Measurements from ENCODE around the gene GLIS2.

GLIS2 gene

GRCh38 chr16:4354512-4355409 lies 38.9 kb downstream of the GLIS2 start:
- H3K9ac ChIP-seq (ENCODE audit: insufficient read length): no peak overlapping the region
- no peaks in the 10 kb centered on the region for H3K36me3 ChIP-seq (ENCODE audit: insufficient read depth, low read length)
- H3K27ac ChIP-seq: no peak overlapping the region
- no peaks in the 10 kb centered on the region for H3K9me3 ChIP-seq (ENCODE audit: low read depth, low read length)
- H3K4me3 ChIP-seq: no peak overlapping the region
- TF ChIP-seq EZH2 (IDR thresholded peaks at IDR 0.05) (no peak), POLR2AphosphoS5 (IDR thresholded peaks at IDR 0.05; ENCODE audit: borderline replicate concordance, low read depth, low read length) (no peak), FOXP2 (optimal IDR thresholded peaks at IDR 0.05; ENCODE audit: control extremely low read depth, extremely low read length, insufficient read depth) (no peak)
- DNase-seq (ENCODE audit: low read depth, low spot score): no peak

- no peak for DNase-seq (ENCODE audit: low read depth, low spot score)
- Histone ChIP-seq H3K27ac (no peak overlapping the region), H3K9ac (ENCODE audit: insufficient read length) (no peak overlapping the region), H3K4me3 (no peak overlapping the region), H3K36me3 (ENCODE audit: insufficient read depth, low read length) (no peaks in the 10 kb centered on the region), H3K9me3 (ENCODE audit: low read depth, low read length) (no peaks in the 10 kb centered on the region)
- TF ChIP-seq FOXP2 (optimal IDR thresholded peaks at IDR 0.05; ENCODE audit: control extremely low read depth, extremely low read length, insufficient read depth) (no peak), EZH2 (IDR thresholded peaks at IDR 0.05) (no peak), POLR2AphosphoS5 (IDR thresholded peaks at IDR 0.05; ENCODE audit: borderline replicate concordance, low read depth, low read length) (no peak)
Observed at GRCh38 chr16:4356820-4357219, 41.0 kb downstream of the GLIS2 start.

GRCh38 chr16:4358236-4358635 lies 42.4 kb downstream of the GLIS2 start:
- no peak overlapping the region for H3K4me3 ChIP-seq
- no peaks in the 10 kb centered on the region for H3K36me3 ChIP-seq (ENCODE audit: insufficient read depth, low read length)
- H3K9me3 ChIP-seq (ENCODE audit: low read depth, low read length): no peaks in the 10 kb centered on the region
- no peak overlapping the region for H3K27ac ChIP-seq
- no peak for TF ChIP-seq FOXP2 (optimal IDR thresholded peaks at IDR 0.05; ENCODE audit: control extremely low read depth, extremely low read length, insufficient read depth)
- TF ChIP-seq POLR2AphosphoS5 (IDR thresholded peaks at IDR 0.05; ENCODE audit: borderline replicate concordance, low read depth, low read length): no peak
- no peak for TF ChIP-seq EZH2 (IDR thresholded peaks at IDR 0.05)
- no peak for DNase-seq (ENCODE audit: low read depth, low spot score)
- H3K9ac ChIP-seq (ENCODE audit: insufficient read length): no peak overlapping the region

- no peak for DNase-seq (ENCODE audit: low read depth, low spot score)
- H3K9ac ChIP-seq (ENCODE audit: insufficient read length): no peak overlapping the region
Observed at GRCh38 chr16:4358831-4359561, 43.1 kb downstream of the GLIS2 start.

GRCh38 chr16:4359914-4360313 lies 44.0 kb downstream of the GLIS2 start:
- DNase-seq (ENCODE audit: low read depth, low spot score): no peak
- no peaks in the 10 kb centered on the region for H3K9me3 ChIP-seq (ENCODE audit: low read depth, low read length)
- no peak overlapping the region for H3K4me3 ChIP-seq
- no peaks in the 10 kb centered on the region for H3K36me3 ChIP-seq (ENCODE audit: insufficient read depth, low read length)
- no peak overlapping the region for H3K27ac ChIP-seq
- TF ChIP-seq POLR2AphosphoS5 (IDR thresholded peaks at IDR 0.05; ENCODE audit: borderline replicate concordance, low read depth, low read length) (no peak), EZH2 (IDR thresholded peaks at IDR 0.05) (no peak), FOXP2 (optimal IDR thresholded peaks at IDR 0.05; ENCODE audit: control extremely low read depth, extremely low read length, insufficient read depth) (no peak)
- H3K9ac ChIP-seq (ENCODE audit: insufficient read length): no peak overlapping the region

More at GRCh38 chr16:4358831-4359561, 43.1 kb downstream of the GLIS2 start:
- TF ChIP-seq EZH2 (IDR thresholded peaks at IDR 0.05) (no peak), FOXP2 (optimal IDR thresholded peaks at IDR 0.05; ENCODE audit: control extremely low read depth, extremely low read length, insufficient read depth) (no peak), POLR2AphosphoS5 (IDR thresholded peaks at IDR 0.05; ENCODE audit: borderline replicate concordance, low read depth, low read length) (no peak)
- Histone ChIP-seq H3K9me3 (ENCODE audit: low read depth, low read length) (no peaks in the 10 kb centered on the region), H3K36me3 (ENCODE audit: insufficient read depth, low read length) (no peaks in the 10 kb centered on the region), H3K4me3 (no peak overlapping the region), H3K27ac (no peak overlapping the region)

- no peaks in the 10 kb centered on the region for H3K36me3 ChIP-seq (ENCODE audit: insufficient read depth, low read length)
- TF ChIP-seq FOXP2 (optimal IDR thresholded peaks at IDR 0.05; ENCODE audit: control extremely low read depth, extremely low read length, insufficient read depth): no peak
- no peak for TF ChIP-seq POLR2AphosphoS5 (IDR thresholded peaks at IDR 0.05; ENCODE audit: borderline replicate concordance, low read depth, low read length)
- no peak for TF ChIP-seq EZH2 (IDR thresholded peaks at IDR 0.05)
- H3K27ac ChIP-seq: no peak overlapping the region
Observed at GRCh38 chr16:4360538-4361021, 44.7 kb downstream of the GLIS2 start.

GRCh38 chr16:4361033-4361943 lies 45.4 kb downstream of the GLIS2 start:
- no peaks in the 10 kb centered on the region for H3K36me3 ChIP-seq (ENCODE audit: insufficient read depth, low read length)
- H3K9ac ChIP-seq (ENCODE audit: insufficient read length): no peak overlapping the region
- DNase-seq (ENCODE audit: low read depth, low spot score): no peak

More at GRCh38 chr16:4360538-4361021, 44.7 kb downstream of the GLIS2 start:
- H3K9ac ChIP-seq (ENCODE audit: insufficient read length): no peak overlapping the region
- DNase-seq (ENCODE audit: low read depth, low spot score): no peak
- H3K9me3 ChIP-seq (ENCODE audit: low read depth, low read length): no peaks in the 10 kb centered on the region
- no peak overlapping the region for H3K4me3 ChIP-seq

More at GRCh38 chr16:4361033-4361943, 45.4 kb downstream of the GLIS2 start:
- Histone ChIP-seq H3K4me3 (no peak overlapping the region), H3K9me3 (ENCODE audit: low read depth, low read length) (no peaks in the 10 kb centered on the region), H3K27ac (no peak overlapping the region)
- TF ChIP-seq POLR2AphosphoS5 (IDR thresholded peaks at IDR 0.05; ENCODE audit: borderline replicate concordance, low read depth, low read length) (no peak), FOXP2 (optimal IDR thresholded peaks at IDR 0.05; ENCODE audit: control extremely low read depth, extremely low read length, insufficient read depth) (no peak), EZH2 (IDR thresholded peaks at IDR 0.05) (no peak)
